GM12801 (cell line): ENCODE data around the gene CHST15.

ENCODE experiments used
- CTCF ChIP-seq: IDR thresholded peaks from one replicate; pipeline ENCODE4 v1.5.1; 2011; ENCODE audit warnings: control low read depth; ENCODE audit not compliant: insufficient read length; ENCODE audit errors: extremely low read depth

The CHST15 gene

GRCh38 chr10:124114696-124115095 is 21.3 kb upstream of the CHST15 start:
- TF ChIP-seq CTCF = no peak

DNA sequence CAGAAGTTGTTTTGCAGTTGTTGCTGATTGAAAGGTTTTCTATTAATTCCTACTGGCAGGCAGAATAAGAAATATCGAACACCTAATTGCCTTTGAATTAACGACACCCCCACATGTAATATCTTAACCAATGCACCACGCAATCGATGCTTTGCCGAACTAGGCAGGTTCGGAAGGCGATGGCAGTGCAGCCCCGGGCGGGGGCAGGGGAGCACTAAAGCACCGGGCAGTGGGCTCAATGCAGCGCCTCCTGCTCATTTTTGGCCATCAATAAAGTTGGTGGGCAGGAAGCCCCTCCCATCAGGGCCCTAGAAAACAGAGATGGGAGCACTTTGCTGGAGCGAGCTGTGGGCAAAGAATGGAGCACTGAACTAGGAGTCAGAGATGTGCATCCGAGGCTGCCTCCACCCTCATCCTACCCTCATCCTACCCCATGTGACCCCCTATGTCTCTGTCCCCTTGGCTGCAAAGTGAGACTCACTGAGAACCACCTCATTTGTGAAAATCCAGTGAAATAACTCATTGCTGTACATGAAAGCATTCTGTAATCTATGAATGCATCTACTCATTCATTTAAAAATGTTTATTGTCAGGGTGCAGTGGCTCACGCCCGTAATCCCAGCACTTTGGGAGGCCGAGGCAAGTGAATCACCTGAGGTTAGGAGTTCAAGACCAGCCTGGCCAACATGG is 19.6 kb upstream of the CHST15 start:
- TF ChIP-seq CTCF = no peak

GRCh38 chr10:124110882-124111281 is 17.5 kb upstream of the CHST15 start:
- no peak for TF ChIP-seq CTCF

DNA sequence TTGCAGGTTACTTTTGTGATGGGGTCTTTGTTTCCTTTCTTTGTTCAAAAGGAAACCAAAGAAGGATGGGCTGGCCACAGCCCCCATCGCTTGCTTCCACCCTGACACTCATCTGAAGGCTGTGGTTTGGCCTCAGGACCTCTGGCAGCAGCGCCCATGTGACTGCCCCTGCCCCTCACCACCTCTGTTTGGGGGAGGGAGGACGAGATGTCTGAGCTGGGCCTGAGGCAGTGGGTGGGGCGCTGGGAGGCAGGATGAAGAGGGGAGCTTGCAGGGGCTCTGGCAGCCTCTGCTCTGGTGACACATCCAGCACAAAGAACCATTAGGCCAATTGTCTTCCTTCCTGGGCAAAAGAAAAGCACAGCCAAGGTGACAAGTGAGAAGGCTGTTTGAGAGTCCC is 15.9 kb upstream of the CHST15 start:
- no peak for TF ChIP-seq CTCF

DNA sequence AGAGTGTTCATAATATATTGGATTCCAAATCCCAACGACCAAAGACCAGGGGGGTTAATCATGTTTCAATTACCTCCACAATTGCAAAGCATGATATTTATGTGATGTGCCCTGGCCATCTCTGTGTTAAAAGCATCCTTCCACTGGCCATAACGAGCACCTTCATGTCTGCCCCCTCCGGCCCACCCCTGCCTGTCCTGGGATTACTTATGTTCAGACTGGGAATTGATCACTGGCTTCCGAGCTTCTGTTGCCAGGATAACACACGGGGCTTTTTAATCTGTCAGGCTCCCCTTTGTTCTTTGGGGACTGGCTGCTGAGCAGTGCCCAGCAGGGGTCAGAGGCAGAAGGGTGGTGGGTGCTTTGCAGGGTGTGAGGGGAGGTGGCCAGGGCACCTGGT is 13.7 kb upstream of the CHST15 start:
- TF ChIP-seq CTCF = no peak

DNA sequence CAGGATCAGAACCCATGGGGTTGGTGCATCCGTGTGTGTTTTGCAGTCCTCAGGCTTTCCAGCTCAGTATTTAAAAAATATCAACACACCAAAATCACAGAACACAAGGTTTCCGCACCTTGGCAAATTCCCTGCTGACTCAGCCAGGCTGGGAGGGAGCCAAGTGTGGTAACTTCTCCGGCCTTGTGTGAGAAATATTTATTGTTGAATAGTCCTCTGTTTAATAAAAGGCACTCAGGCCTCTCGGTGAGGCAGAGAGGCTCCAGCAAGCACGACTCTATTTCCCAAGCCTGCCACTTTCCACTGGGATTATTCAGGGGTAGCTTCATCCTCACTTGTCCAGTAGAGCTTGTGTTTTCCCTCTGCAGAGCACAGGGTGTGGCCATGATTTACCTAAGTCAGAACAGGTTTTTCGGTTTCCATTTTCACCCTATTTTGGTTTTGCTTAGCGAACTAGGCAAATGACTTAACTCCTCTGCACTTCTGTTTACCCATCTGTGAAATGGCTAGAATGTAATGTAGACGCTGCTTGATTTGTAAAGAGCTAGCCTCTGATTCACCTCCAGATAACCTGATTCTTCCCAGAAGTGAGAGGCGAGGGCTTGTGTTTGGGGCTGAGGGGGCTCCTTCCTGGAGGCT is 13.0 kb upstream of the CHST15 start:
- TF ChIP-seq CTCF = no peak

DNA sequence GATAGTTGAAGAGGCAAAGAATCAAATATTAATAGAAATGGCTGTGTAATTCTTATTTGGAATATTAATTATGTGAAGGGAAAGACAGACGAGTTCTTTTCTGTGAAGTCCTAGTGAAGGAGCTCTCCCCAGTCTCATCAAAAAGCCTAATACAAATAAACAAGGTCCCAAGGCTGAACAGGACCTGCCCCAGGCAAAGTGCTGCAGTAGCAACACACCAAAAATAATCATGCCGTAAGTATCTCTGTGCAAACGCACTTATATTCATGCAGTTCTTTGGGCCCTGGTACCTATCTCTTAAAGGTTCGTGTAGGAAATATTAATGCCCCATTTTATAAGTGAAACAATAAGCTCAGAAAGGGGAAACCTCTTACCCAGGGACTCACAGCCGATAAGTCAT is 12.2 kb upstream of the CHST15 start:
- TF ChIP-seq CTCF = no peak
